Jurkat, Clone E6-1 (cell line): ENCODE measurements around the gene NUCB2.
A peak's percentile ranks its signal among the peaks of the same experiment; 100 is the strongest.

Experiments
- DNase-seq: peaks from one replicate; pipeline ENCODE4 v3.0.0-alpha.2; 2011; ENCODE audit warnings: low read depth, low spot score
- H3K4me3 ChIP-seq: 2 replicates; pipeline ENCODE4 v1.5.1; 2011; ENCODE audit warnings: mild to moderate bottlenecking, low read length, control low read depth, moderate library complexity

The NUCB2 gene

DNA sequence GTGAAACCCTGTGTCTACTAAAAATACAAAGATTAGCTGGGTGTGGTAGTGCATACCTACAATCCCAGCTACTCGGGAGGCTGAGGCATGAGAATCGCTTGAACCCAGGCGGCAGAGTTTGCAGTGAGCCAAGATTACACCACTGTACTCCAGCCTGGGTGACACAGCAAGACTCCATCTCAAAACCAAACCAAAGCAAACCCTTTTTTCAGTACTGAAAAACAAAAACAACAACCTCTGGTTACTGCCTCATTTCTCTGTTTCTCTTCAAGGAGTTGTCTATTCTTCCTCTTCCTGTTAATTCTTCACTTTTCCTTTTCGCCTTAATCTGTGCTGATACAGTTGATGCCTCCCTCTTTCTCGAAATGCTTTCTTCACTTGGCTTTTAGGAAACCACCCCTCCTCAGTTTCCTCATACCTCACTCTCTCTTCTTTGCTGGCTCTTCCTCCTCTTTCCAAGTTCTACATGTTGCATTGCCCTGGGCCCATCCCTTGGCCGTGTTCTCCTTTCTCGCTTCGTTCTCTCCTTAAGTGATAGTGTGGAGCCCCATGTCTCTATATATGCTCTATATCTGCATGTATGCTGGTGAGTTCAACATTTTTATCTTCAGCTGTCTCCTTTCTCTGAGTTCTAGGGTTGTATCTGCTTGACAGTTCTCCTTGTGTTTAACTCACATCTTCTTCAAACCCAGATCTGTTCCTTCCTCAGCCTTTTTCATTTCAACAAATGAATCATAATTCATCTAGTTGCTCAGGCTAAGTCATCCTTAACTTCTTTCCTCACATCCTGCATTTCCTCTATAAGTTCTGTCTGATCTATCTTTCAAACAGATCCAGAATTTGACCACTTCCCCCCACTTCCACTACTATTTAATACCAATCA, 37.1 kb downstream of the NUCB2 start:
- no peak overlapping the region for H3K4me3 ChIP-seq
- DNase-seq, result no peak

DNA sequence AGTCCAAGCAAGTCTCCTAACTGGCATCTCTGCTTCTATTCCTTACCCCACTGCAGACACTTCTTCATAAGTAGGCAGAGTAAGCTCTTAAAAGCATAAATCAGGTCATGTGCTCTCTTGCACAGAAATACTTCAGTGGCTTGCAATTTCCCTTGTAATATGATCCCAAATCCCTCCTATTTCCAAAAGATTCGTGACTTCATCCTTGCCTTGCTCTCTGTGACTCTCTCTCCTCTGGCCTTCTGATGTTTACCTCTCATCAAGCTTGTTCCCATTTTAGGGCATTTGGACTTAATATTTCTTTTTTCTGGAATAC, 37.7 kb downstream of the NUCB2 start:
- no peak overlapping the region for H3K4me3 ChIP-seq
- DNase-seq, result no peak

DNA sequence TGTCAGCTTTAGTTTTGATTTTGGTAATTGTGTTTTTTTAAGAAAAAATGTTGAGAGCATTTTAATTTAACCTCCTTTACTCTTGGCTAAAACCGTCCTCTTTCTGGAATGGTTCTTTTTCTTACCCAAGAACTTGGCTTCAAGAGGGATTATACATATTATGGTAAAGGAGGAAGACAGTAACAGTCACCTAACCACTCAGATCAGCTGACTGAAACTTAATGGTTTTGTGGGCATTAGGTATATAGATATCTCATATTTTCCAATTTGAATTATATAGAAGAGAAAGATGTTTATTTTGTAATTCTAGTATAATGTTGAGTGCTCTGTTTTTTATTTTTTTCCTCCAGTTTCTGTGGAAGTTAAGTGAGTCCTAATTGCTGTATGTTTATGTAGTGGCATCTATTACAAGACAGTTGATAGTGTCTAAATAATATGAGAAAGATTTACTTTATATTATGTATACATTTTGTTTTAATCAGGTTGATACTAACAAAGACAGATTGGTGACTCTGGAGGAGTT, 38.4 kb downstream of the NUCB2 start:
- no peak for DNase-seq
- no peak overlapping the region for H3K4me3 ChIP-seq

DNA sequence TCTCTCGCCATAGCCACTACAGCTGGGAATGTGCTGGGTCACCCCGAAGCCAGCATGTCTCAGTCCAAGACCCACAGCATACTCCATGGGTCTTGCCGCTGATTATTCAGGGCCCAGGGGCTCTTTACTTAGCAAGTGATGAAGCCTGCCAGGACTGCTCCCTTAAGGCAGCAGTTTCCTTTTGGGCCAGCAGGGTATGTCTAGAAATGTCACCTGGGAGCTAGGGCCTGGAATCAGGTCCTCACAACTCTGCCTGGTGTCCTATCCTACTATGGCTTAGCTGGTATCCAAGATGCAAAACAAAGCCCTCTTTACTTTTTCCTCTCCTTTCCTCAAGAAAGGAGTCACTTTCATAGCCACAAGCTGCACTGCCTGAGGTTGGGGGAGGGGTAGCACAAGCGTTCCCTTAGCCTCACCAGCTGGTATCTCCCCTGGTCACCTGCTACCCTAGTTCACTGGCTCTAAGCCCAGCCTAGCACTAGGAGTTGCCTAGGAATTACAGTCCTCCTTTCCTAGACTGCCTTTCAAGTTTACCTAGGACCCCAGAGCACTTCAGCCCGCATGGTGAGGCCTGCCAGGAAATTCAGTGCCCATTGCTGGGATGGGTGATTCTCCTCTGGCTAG, 52.4 kb downstream of the NUCB2 start:
- DNase-seq, result no peak
- no peak overlapping the region for H3K4me3 ChIP-seq

DNA sequence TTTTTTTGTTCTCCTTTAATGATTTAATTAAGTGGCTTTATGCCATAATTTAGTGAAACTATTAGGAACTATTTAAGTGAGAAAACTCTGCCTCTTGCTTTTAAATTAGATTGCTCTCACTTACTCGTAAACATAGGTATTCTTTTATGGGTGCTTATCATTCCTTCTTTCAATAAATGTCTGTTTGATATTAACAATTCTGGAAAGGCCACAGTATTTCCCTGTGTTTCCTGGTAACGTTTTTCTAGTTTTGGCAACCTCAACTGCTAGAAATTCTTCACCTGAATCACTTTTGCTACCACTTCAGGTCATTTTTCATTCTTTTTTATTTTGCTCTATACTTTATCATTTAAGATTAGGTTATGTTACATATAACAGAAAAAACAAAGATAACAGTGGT, 55.1 kb downstream of the NUCB2 start:
- DNase-seq, result no peak
- no peak overlapping the region for H3K4me3 ChIP-seq

DNA sequence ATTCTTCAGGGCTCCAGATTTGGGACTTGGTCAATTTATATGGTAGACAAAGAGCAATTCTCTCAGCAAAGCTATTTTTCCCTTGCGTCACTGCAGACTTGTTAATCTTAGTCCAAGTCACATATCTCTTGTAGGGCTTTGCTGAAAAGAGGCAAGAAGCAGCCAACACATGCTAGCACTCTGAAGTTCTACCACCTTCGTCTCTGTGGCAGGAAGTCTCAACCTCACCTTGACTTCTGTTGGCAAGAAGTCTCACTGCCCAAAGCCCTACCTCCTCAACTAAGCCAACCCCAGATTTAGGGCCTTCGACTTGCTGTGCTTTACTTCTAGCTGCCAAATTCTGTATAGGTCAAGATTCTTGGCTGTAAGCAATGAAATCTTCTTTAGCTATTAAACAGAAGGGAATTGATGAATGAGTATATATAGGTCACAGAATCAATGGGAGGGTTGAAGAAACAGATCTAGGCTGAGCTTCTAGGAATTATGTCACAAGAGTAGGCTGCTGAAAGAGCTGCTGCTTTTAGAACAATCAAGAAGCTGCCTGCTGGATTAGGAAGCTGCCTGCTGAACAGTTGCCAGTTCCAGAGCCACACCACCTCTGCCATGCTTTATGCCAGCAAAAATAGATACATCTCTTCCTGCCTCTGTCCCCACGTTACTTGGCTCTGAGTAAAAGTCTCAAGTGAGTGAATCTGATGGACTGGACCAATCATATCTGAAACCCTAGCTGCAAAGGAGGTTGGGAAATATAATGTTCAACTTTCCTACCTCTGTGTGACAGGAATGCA, 57.5 kb downstream of the NUCB2 start:
- peak; percentile 71 for DNase-seq
- no peak overlapping the region for H3K4me3 ChIP-seq

DNA sequence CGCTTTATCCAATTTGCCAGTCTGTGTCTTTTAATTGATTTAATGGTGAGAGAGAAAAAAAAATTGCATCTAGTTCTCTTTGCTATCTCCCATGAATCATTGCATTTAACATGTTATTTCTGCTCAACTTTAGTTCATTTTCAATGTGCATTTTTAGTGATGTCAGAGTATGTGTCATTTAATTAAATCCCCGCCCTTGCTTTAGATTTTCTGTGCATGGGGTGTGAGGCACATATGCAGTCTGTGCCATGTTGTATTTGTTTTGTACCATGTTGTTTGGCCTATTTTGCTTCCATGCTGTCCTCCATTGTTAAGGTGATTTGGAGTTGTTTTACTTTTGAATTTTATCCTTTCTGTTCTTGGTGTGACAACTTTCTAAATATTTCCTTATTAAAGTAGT, 66.7 kb downstream of the NUCB2 start:
- DNase-seq, result no peak
- no peak overlapping the region for H3K4me3 ChIP-seq

DNA sequence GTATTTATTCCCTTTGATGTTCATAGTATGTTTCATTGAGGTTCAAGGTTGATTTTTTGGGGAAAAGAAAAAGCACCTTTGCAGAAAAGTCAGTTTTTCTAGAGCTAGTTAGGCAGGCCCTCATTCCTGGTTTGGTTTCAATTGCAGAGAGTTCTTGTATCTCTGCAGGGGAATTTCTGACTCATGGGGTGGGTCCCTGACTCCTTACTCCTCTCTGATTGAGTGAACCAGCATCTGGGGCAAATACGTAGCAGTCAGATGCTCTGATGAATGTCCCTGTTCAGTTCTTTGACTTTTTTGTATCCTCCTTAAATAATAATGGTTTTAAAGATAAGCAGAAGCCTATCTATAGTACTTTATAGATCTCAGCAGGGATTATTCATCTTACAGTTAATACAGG, 67.4 kb downstream of the NUCB2 start:
- no peak overlapping the region for H3K4me3 ChIP-seq
- no peak for DNase-seq

DNA sequence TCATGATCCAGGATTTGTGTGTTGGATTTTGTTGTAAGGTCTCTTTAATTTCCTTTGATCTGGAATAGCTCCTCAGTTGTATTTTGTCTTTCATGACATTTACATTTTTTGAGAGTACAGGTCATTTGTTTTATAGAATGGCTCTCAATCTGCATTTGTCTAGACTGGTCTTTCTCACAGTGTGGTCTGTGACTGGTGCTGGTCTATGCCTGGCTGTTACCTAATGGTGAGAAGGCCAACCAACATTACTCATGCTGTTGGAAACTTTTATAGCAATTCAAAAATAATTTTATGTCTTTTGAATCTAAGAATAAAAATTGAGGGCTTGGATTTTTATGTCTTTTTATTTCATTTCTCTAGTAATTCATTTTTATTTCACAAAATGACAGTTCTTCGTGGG, 71.1 kb downstream of the NUCB2 start:
- H3K4me3 ChIP-seq, result no peak overlapping the region
- DNase-seq, result no peak

DNA sequence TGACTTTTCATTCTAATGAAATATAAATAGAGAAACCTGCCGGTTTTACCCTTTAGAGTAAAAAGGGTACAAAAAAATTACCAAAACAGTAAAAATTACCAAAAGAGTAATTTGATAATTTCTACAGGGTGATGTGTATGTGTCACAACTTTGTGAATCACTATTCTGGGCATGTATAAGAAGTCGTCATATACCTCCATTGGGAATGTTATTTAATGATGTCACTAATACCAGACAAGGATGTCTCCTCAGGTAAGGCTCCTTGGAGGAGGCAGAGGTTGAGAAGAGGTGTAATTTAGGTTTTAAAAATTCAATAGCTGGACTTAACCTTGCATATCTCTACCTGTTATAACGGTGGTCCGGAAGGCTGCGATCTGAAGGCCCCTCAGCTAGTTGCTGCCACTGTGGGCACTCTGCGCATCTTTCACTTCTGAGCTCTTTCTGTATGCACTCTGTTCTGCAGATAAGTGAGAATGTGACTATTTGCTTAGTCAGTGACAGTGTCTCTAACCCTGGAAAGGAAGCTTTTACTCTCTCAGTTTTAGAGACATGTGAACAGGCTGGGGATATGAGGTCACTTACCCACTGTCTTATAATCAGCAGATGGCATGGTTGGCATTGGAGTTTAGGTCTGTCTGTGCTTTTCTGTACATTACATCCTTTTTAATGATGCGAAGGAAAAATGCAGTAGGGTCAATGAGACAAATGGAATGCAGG, 74.1 kb downstream of the NUCB2 start:
- H3K4me3 ChIP-seq, result no peak overlapping the region
- DNase-seq, result no peak

DNA sequence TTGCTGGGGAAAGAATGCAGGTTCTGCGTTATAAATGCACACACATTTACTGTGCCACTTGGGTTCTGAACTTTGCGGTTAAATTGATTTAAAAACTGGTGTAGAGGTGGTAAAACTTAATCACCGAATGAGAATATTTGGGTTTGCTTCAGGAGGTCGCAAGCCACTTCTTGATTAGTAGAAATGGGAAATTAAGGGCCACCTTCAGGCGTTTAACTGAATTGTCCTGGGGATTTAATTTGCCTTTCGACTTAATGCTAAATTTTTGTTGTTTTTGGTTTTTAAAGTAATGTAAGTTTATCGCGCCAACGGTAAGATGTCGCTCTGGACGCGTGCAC, 74.6 kb downstream of the NUCB2 start:
- DNase-seq, result peak; percentile 32
- peak overlapping the region; percentile 74 for H3K4me3 ChIP-seq

DNA sequence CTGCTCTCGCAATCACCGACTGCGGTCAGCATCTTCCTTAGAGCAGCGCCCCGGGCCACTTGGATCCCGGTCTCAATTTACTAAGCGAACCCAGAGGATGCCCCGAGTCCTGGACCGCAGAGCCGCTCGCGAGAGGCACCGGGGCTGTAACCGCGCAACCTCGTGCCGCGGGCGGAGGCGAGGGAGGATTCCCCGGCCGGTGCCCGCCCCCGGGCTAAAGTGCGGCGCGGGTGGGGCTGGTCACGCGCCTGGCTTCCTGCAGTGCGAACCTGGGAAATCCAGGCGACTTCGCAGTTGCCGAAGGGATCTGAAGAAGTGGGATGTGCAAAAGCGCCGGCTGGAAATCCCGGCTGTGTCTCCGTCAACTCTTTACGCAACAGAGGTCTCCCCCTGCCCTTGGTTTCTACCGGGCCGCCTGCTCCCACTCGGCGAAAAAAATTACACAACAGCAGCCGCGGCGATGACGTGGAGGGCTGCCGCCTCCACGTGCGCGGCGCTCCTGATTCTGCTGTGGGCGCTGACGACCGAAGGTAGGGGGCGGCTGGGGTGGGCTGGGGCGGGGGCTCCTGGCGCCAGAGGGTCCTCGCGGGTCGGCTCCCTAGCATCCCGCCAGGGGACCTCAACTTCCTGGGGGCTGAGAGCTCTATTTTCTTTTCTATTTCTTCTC, 75.1 kb downstream of the NUCB2 start, which contains the start of gene NCR3LG1:
NCR3LG1 (plus strand) TSS at position 291 of the 667 bp plus-strand sequence; CDS start at position 461, 170 bp downstream.
- H3K4me3 ChIP-seq, result peak within 1 kb of the TSS; percentile 74
- DNase-seq, result peak; percentile 32

DNA sequence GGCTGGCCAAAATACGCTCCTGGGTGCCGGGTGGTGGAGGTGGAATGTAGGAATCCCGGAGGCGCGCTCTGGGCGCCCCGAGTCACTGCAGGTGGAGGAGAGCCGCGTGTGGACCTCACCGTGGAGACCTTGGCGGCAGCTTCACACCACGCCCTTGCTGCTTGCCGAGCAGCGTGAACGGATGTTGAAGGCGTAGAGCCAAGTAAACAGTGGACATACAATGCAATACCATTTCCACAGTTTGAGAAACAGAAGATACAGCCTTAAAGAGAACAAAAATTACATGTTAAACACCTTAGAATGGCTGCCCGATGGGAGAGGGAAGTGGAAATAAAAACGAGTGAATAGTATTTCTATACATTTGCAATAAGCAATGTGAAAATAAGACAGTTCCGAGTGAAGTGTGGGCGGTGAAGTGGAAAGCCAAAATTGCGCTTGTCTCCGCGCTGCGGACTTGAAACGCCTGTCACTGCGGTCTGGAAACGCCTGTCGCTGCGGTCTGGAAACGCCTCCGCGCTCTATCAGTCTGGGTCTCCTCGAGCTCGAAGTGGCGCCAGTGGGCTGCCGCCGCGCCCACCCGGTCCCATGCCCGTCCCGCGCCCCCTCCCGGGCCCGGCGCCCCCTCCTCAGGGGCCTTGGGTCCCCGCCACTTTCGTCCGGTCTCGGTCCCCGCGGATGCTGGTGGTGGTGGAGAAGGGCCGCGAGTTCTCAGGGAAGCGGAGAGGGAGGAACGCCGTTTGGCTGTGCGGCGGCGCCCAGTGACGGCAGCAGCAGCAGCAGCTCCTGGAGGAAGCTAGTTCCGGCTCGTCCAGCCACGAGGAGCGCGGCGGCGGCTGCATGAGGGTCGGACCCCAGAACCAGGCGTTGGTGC, 76.6 kb downstream of the NUCB2 start:
- H3K4me3 ChIP-seq, result peak overlapping the region; percentile 74
- peak; percentile 59 for DNase-seq

DNA sequence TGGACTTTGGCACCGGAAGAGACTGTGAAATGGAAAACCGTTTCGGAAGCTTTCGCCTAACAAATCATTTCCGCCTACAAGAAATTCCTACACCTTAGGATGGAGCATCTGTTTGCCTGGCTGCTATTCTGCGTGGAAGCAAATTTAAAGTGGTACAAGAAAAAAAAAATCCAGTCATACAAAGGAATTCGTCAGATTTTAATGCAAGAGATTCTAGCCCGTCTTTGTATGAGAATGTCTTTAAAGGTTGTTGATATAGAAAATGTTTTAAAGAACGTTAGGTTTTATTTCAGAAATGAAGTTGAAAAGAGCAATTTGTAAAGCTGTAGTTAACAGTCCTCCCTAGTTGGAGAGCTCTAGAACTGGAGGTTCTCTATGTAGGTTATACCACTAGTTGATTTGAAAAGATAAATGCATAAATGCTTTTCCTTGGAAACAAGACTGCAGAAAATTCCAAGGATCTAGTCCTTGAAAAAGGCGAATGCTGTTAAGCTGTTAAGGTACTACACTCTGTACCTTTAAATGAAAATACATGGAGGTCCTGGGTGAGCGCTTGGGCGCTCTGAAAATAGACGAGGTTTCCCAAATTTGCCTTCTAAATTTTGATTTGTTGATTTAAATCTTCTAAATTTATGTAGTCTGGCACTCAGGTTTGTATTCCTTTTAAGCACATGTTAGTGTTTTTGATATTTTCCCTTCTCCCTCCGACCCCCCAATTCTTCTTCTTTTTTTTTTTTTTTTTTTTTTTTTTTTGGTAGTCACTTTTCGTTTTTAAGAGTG, 77.5 kb downstream of the NUCB2 start:
- H3K4me3 ChIP-seq, result peak overlapping the region; percentile 74
- DNase-seq, result no peak

DNA sequence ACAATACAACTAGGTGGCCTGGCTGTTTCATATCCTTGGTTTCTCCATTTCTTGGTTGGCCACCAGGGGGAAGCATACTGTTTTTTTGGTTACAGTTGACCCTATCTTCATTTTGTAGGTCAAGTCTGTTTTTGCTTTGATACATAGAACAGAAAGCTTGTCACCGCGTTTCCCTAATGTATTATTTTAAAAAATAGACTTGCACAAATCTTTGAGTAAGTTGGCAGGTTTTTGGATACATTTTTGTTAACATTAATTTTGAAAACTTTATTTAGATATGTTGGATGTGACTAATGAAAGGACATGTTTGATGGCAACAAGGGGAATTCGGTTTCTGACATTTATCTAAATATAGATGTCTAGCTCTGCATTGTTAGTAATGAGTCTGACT, 78.1 kb downstream of the NUCB2 start:
- peak overlapping the region; percentile 74 for H3K4me3 ChIP-seq
- peak; percentile 84 for DNase-seq

DNA sequence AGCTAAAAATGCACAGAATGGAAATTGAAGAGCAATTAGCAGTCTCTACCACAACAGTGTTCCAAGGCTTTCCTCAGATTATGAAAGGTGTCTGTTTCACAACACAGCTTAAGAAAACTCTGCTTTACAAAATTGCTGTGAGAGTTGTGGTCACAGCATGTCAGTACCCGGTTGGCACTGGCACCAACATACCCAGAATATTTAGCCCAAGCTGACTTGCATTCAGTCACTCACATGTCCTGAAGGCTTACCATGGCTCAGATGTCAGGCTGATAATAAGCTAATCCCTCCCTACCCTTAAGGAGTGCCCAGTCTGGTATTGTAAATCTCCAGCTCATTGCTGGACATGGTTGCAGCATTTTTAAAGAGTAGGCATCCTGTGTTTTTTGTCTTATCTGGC, 90.0 kb downstream of the NUCB2 start:
- DNase-seq, result no peak
- H3K4me3 ChIP-seq, result no peak overlapping the region

DNA sequence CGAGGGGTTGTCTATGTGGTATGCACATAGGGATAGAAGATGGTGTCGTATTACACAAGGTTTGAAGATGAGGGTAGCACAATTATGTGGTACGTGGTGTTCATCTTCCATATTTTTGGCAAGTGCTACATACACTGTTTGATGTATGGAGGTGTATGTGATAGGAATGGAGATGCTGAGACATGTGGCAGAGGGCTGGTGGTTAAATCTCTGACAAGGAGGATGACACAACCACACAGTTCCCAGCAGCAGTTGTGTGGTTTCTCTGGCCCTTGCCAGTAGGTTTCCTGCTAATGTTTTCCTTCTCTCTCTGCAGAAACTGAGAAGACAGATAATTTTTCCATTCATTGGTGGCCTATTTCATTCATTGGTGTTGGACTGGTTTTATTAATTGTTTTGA, 92.0 kb downstream of the NUCB2 start:
- DNase-seq, result no peak
- no peak overlapping the region for H3K4me3 ChIP-seq
